K562 treated with DMSO at 1 percent for 48 hours (cell line): ENCODE measurements around the gene ARL6. TPM values are rescaled to one million over a fixed set of nuclear protein-coding genes. Genes with fewer than 3 reads are reported as not detected.

Experiments used
- total RNA-seq: library from RNA; unstranded; fragments of 300-600 nt; gene quantifications from 2 replicates; pipeline ENCODE4 v1.2.3, GENCODE V29; 2022; ENCODE audit warnings: low replicate concordance; ENCODE audit errors: extremely low read depth

Gene ARL6, protein sequence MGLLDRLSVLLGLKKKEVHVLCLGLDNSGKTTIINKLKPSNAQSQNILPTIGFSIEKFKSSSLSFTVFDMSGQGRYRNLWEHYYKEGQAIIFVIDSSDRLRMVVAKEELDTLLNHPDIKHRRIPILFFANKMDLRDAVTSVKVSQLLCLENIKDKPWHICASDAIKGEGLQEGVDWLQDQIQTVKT
- total RNA-seq, result not detected in 2 replicates

DNA sequence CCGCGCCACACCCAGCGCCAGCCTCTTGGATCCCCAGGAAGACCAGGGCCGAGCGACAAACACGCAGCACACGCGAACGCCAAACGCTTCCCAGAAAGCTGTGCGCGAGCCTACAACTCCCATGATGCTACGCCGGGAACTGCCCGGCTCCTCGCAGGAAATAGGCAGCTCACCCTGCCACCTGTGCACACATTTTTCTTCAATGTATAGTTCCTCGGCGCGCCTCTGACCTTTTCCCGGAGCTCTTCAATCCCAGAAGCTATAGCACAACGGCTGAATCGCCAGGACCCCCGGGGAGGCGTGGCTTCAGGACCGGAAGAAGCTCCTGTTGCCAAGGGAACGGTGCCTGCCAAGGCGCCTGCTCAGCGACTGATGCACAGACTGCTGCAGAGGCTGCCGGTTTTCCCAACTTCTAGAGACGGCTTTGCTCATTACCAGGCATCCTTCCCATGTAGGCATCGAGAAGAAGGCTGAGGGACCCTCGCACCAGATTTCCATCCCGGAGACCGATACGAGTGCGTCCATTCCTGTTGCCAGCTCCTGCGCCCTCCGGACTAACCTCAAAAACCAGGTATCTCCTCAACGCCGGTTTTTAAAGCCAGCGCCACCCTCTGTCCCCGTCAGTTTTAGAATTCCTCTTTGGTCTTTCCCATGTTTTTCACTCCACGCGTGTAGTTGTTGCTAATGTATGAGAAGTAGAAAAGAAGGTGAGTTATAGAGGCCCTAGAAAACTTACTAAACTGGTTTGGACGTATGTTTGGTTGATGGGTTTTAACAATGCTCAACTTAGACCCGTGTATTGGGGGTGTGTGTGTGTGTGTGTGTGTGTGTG lies at the start of gene ARL6:
TSS of gene ARL6 (plus strand) at position 352 of the 832 bp plus-strand sequence. CDS start 3,350 bp downstream, outside the sequence.

DNA sequence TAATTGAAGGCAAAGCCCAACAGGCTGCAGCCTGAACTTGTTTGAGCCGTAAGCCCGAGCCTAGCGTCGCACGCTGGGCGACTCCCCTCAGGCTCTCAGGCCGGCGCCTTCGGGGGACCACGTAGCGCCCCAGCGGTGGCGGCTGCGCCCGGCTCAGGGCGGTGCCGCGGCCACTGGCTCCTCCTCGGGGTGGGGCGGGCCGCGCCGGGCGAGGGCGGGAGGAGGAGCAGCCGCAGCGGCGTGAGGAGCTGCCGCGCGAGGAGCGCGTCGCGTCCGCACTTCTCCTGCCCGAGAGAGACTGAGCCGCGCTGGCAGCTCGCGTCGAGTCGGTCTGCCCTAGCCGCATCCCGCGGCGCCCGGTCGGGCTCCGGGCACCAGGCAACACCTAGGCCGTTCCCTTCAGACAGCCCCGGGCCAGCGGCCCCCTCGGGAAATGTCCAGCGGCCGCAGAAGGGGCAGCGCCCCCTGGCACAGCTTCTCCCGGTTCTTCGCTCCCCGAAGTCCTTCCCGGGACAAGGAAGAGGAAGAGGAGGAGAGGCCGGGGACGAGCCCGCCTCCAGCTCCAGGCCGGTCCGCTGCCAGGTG lies 57.3 kb downstream of the ARL6 start, which contains the start of gene CRYBG3:
TSS of gene CRYBG3 (plus strand) at position 238 of the 585 bp plus-strand sequence. CDS start at position 434, 196 bp downstream.

Other genes with a start within 250 kb of the ARL6 start
- gene CRYBG3, start 57.3 kb downstream of the ARL6 start, total RNA-seq, result not detected in 2 replicates
- not detected in 2 replicates for gene RIOX2, start 207.7 kb downstream of the ARL6 start, total RNA-seq